Measurements from ENCODE around the gene RAB38. TPM values are rescaled to one million over a fixed set of nuclear protein-coding genes. Genes with fewer than 3 reads are reported as not detected.

Gene RAB38
- total and polyA plus RNA-seq, 2 donors from 2014 or later: 5.2 to 8.1 TPM

GRCh38 chr11:88193278-88193677 lies 18.0 kb upstream of the RAB38 start:
- peaks cover 0 to 20% (median 6%) of the 10 kb centered on the region in 3 donors for H3K9me3 ChIP-seq (ENCODE audit: control insufficient read depth in 2 of 3, insufficient read depth in 1 of 3, low read length in 3 of 3)
- H3K4me1 ChIP-seq (ENCODE audit: control insufficient read depth in 2 of 3, insufficient read depth in 2 of 3, low read depth in 1 of 3, low read length in 3 of 3): no peaks in the 10 kb centered on the region
- H3K36me3 ChIP-seq (ENCODE audit: control insufficient read depth in 2 of 3, insufficient read depth in 3 of 3, low read length in 3 of 3): no peaks in the 10 kb centered on the region
- H3K27ac ChIP-seq (ENCODE audit: low read depth in 2 of 2, low read length in 2 of 2): no peak overlapping the region
- no peak overlapping the region for H3K9ac ChIP-seq (ENCODE audit: low read length in 3 of 3)
- H3K27me3 ChIP-seq (ENCODE audit: control insufficient read depth, insufficient read depth, low read length): no peaks in the 10 kb centered on the region
- DNase-seq (no peak), FAIRE-seq (no peak)
- no peak for TF ChIP-seq CTCF (IDR thresholded peaks at IDR 0.05; ENCODE audit: borderline replicate concordance, extremely low read depth, insufficient read depth)
- intact Hi-C loops (cut with DNase I): no loop called here
- no peak overlapping the region for H3K4me3 ChIP-seq (ENCODE audit: low read length in 3 of 3)

- Histone ChIP-seq H3K9me3 (ENCODE audit: control insufficient read depth in 2 of 3, insufficient read depth in 1 of 3, low read length in 3 of 3) (no peaks in the 10 kb centered on the region), H3K36me3 (ENCODE audit: control insufficient read depth in 2 of 3, insufficient read depth in 3 of 3, low read length in 3 of 3) (no peaks in the 10 kb centered on the region), H3K27ac (ENCODE audit: low read depth in 2 of 2, low read length in 2 of 2) (no peak overlapping the region), H3K4me1 (ENCODE audit: control insufficient read depth in 2 of 3, insufficient read depth in 2 of 3, low read depth in 1 of 3, low read length in 3 of 3) (no peaks in the 10 kb centered on the region), H3K27me3 (ENCODE audit: control insufficient read depth, insufficient read depth, low read length) (no peaks in the 10 kb centered on the region), H3K4me3 (ENCODE audit: low read length in 3 of 3) (no peak overlapping the region), H3K9ac (ENCODE audit: low read length in 3 of 3) (no peak overlapping the region)
- intact Hi-C loops (cut with DNase I): no loop called here
- no peak for DNase-seq
- FAIRE-seq: no peak
- TF ChIP-seq CTCF (IDR thresholded peaks at IDR 0.05; ENCODE audit: borderline replicate concordance, extremely low read depth, insufficient read depth): no peak
Measured at GRCh38 chr11:88188932-88189253, 13.7 kb upstream of the RAB38 start.

- Histone ChIP-seq H3K9ac (ENCODE audit: low read length in 3 of 3) (no peak overlapping the region), H3K4me3 (ENCODE audit: low read length in 3 of 3) (no peak overlapping the region), H3K27me3 (ENCODE audit: control insufficient read depth, insufficient read depth, low read length) (no peaks in the 10 kb centered on the region), H3K27ac (ENCODE audit: low read depth in 2 of 2, low read length in 2 of 2) (no peak overlapping the region), H3K36me3 (ENCODE audit: control insufficient read depth in 2 of 3, insufficient read depth in 3 of 3, low read length in 3 of 3) (no peaks in the 10 kb centered on the region), H3K9me3 (ENCODE audit: control insufficient read depth in 2 of 3, insufficient read depth in 1 of 3, low read length in 3 of 3) (no peaks in the 10 kb centered on the region), H3K4me1 (ENCODE audit: control insufficient read depth in 2 of 3, insufficient read depth in 2 of 3, low read depth in 1 of 3, low read length in 3 of 3) (no peaks in the 10 kb centered on the region)
- TF ChIP-seq CTCF (IDR thresholded peaks at IDR 0.05; ENCODE audit: borderline replicate concordance, extremely low read depth, insufficient read depth): no peak
- no peak for FAIRE-seq
- intact Hi-C loops (cut with DNase I): no loop called here
- DNase-seq: peak; percentile 62 to 86 (median 77)
Measured at GRCh38 chr11:88188251-88188931, 13.1 kb upstream of the RAB38 start.

- no peak for DNase-seq
- H3K27me3 ChIP-seq (ENCODE audit: control insufficient read depth, insufficient read depth, low read length): no peaks in the 10 kb centered on the region
- no peak overlapping the region for H3K27ac ChIP-seq (ENCODE audit: low read depth in 2 of 2, low read length in 2 of 2)
- no peak for TF ChIP-seq CTCF (IDR thresholded peaks at IDR 0.05; ENCODE audit: borderline replicate concordance, extremely low read depth, insufficient read depth)
- FAIRE-seq: no peak
- H3K9ac ChIP-seq (ENCODE audit: low read length in 3 of 3): no peak overlapping the region
- H3K4me1 ChIP-seq (ENCODE audit: control insufficient read depth in 2 of 3, insufficient read depth in 2 of 3, low read depth in 1 of 3, low read length in 3 of 3): peaks cover 0 to 6% (median 0%) of the 10 kb centered on the region in 3 donors
- no peaks in the 10 kb centered on the region for H3K36me3 ChIP-seq (ENCODE audit: control insufficient read depth in 2 of 3, insufficient read depth in 3 of 3, low read length in 3 of 3)
- no peaks in the 10 kb centered on the region for H3K9me3 ChIP-seq (ENCODE audit: control insufficient read depth in 2 of 3, insufficient read depth in 1 of 3, low read length in 3 of 3)
- intact Hi-C loops (cut with DNase I): no loop called here
- H3K4me3 ChIP-seq (ENCODE audit: low read length in 3 of 3): no peak overlapping the region
Measured at GRCh38 chr11:88183233-88183632, 8.0 kb upstream of the RAB38 start.
